ENCODE results near the gene SMYD2. TPM values are rescaled to one million over a fixed set of nuclear protein-coding genes. Genes with fewer than 3 reads are reported as not detected.

SMYD2 gene
- total RNA-seq, 1 donor from 2014 or later = 35.5 TPM

- Mint-ChIP-seq H3K4me3 (no peak overlapping the region), H3K4me1 (ENCODE audit: unreplicated experiment) (peaks cover under 1% of the 10 kb centered on the region), H3K27ac (no peak overlapping the region), H3K9me3 (no peaks in the 10 kb centered on the region), H3K27me3 (no peaks in the 10 kb centered on the region), H3K36me3 (peaks cover 22% of the 10 kb centered on the region)
- TF ChIP-seq CTCF (conservative IDR thresholded peaks at IDR 0.05) = no peak
- no peak for DNase-seq (ENCODE audit: extremely low spot score, unreplicated experiment)
Measured at GRCh38 chr1:214342525-214342924, 61.6 kb downstream of the SMYD2 start.

GRCh38 chr1:214344897-214345296 lies 63.9 kb downstream of the SMYD2 start:
- peaks cover 3% of the 10 kb centered on the region for H3K4me1 Mint-ChIP-seq (ENCODE audit: unreplicated experiment)
- no peaks in the 10 kb centered on the region for H3K9me3 Mint-ChIP-seq
- DNase-seq (ENCODE audit: extremely low spot score, unreplicated experiment) = no peak
- H3K4me3 Mint-ChIP-seq = no peak overlapping the region
- H3K27me3 Mint-ChIP-seq = no peaks in the 10 kb centered on the region
- TF ChIP-seq CTCF (conservative IDR thresholded peaks at IDR 0.05) = no peak
- H3K36me3 Mint-ChIP-seq = peaks cover 26% of the 10 kb centered on the region
- no peak overlapping the region for H3K27ac Mint-ChIP-seq

GRCh38 chr1:214349008-214349407 lies 68.0 kb downstream of the SMYD2 start:
- no peaks in the 10 kb centered on the region for H3K27me3 Mint-ChIP-seq
- peaks cover 33% of the 10 kb centered on the region for H3K36me3 Mint-ChIP-seq
- DNase-seq (ENCODE audit: extremely low spot score, unreplicated experiment) = no peak
- no peak for TF ChIP-seq CTCF (conservative IDR thresholded peaks at IDR 0.05)
- no peak overlapping the region for H3K4me3 Mint-ChIP-seq
- no peak overlapping the region for H3K27ac Mint-ChIP-seq
- H3K9me3 Mint-ChIP-seq = no peaks in the 10 kb centered on the region
- H3K4me1 Mint-ChIP-seq (ENCODE audit: unreplicated experiment) = peaks cover 7% of the 10 kb centered on the region

- H3K4me1 Mint-ChIP-seq (ENCODE audit: unreplicated experiment) = peaks cover 7% of the 10 kb centered on the region
- no peaks in the 10 kb centered on the region for H3K9me3 Mint-ChIP-seq
- no peak for DNase-seq (ENCODE audit: extremely low spot score, unreplicated experiment)
- H3K4me3 Mint-ChIP-seq = no peak overlapping the region
- peaks cover 31% of the 10 kb centered on the region for H3K36me3 Mint-ChIP-seq
- TF ChIP-seq CTCF (conservative IDR thresholded peaks at IDR 0.05) = no peak
- H3K27me3 Mint-ChIP-seq = no peaks in the 10 kb centered on the region
- peak overlapping the region; percentile 80 for H3K27ac Mint-ChIP-seq
Measured at GRCh38 chr1:214349781-214350180, 68.8 kb downstream of the SMYD2 start.

- no peaks in the 10 kb centered on the region for H3K27me3 Mint-ChIP-seq
- DNase-seq (ENCODE audit: extremely low spot score, unreplicated experiment) = no peak
- H3K4me3 Mint-ChIP-seq = no peak overlapping the region
- H3K9me3 Mint-ChIP-seq = no peaks in the 10 kb centered on the region
- H3K4me1 Mint-ChIP-seq (ENCODE audit: unreplicated experiment) = peaks cover 7% of the 10 kb centered on the region
- H3K27ac Mint-ChIP-seq = peak overlapping the region; percentile 29
- no peak for TF ChIP-seq CTCF (conservative IDR thresholded peaks at IDR 0.05)
- H3K36me3 Mint-ChIP-seq = peaks cover 29% of the 10 kb centered on the region
Measured at GRCh38 chr1:214351551-214352277, 70.8 kb downstream of the SMYD2 start.

Data from type B pancreatic cell (in vitro differentiated cells).